ENCODE data around the gene MSI2. TPM values are rescaled to one million over a fixed set of nuclear protein-coding genes. Genes with fewer than 3 reads are reported as not detected.

MSI2 gene
- total RNA-seq, 6 experiments from 2014 or later: 12.0 to 22.6 (median 19.4) TPM

DNA sequence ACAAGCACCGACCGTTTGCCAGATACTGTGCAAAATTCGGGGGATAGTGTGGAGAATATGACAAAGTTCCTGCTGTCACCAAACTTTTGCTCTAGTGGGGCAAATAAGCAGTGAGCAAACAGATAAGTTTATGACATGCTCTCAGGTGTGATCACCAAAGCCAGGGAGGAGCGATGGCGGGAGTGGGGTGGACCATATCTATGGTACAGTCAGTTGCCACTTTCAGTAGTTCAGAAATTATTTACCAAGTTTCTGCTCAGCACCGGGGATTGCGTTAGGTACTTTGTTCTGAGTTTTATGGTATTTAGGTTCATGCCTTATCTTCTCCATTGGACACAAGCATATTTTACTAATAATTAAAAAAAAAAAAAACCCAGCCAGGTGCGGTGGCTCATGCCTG, 11.9 kb downstream of the MSI2 start:
- H3K4me1 ChIP-seq: no peaks in the 10 kb centered on the region
- WGBS (ENCODE audit: insufficient coverage, low coverage, low lambda C conversion rate, missing lambda C conversion rate): 94% methylated on average over 8 of the region's 8 CpGs
- no peaks in the 10 kb centered on the region for H3K9me3 ChIP-seq
- intact Hi-C loops (cut with DNase I): no loop called here
- no peak for ATAC-seq
- no peak overlapping the region for H3K4me3 ChIP-seq
- DNase-seq: no peak
- no peaks in the 10 kb centered on the region for H3K27me3 ChIP-seq
- no peak overlapping the region for H3K27ac ChIP-seq
- H3K36me3 ChIP-seq: peaks cover 0 to 3% (median 0%) of the 10 kb centered on the region in 4 donors
- no peak for TF ChIP-seq POLR2A (IDR thresholded peaks at IDR 0.05)
- no peak for TF ChIP-seq CTCF (IDR thresholded peaks at IDR 0.05)

DNA sequence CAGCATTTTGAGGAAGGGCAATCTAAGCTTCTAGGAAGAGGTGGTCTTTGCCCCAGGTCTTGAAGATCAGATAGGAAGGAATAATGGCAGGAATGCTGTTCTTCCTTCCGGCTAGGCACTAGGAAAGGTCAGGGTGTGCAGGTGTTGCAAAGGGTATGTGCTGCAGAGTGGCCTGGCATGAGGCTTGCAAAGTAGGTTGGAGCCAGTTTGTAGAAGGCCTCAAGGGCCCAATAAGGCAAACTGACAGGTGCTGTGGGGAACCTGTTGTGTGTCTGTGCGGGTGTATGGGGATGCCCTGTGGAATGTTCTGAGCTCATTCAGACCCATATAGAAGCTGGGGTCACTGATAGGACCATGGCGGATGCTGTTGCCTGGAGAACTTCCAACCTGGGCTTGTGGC, 12.7 kb downstream of the MSI2 start:
- intact Hi-C loops (cut with DNase I): no loop called here
- DNase-seq (no peak), ATAC-seq (no peak)
- Histone ChIP-seq H3K4me3 (no peak overlapping the region), H3K36me3 (peaks cover 0 to 3% (median 0%) of the 10 kb centered on the region in 4 donors), H3K4me1 (no peaks in the 10 kb centered on the region), H3K9me3 (no peaks in the 10 kb centered on the region), H3K27me3 (no peaks in the 10 kb centered on the region), H3K27ac (no peak overlapping the region)
- TF ChIP-seq CTCF (IDR thresholded peaks at IDR 0.05): no peak
- no CpG with 5 or more reads among the region's 3 CpGs for WGBS (ENCODE audit: insufficient coverage, low coverage, low lambda C conversion rate, missing lambda C conversion rate)

DNA sequence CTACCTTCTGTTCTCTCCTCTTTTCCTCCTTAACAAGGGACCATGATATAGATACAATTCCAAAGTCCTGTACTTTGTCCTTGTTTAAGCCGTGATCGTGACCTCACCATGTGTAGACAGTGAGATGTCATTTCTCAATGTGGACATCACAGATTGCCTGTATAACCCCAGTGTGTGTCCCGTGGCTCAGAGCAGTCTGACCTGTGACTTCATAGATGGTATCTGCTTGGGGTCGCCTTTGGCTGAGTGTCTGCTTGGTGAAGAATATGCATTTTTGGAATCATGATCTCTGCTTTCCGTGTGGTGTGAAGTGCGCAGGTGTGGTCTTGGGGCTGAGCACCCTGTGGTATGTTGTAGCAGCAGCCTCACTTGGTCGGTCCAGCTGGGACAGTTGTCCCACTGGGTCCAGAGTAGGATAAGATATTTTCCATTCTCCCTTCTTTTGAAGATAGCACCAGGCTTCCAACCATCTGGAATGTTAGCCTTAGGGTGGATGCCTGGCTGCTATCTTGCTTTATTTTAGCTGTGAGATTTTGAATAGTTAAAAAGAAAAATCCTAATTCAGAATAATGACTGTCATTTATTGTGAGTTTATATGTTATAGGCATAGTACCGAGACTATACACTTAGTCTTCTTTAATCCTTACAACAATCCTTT, 13.4 kb downstream of the MSI2 start:
- no peak for TF ChIP-seq CTCF (IDR thresholded peaks at IDR 0.05)
- no peak for TF ChIP-seq POLR2A (IDR thresholded peaks at IDR 0.05)
- no peak for DNase-seq
- no peak overlapping the region for H3K4me3 ChIP-seq
- peaks cover 0 to 4% (median 2%) of the 10 kb centered on the region in 4 donors for H3K36me3 ChIP-seq
- no peak overlapping the region for H3K27ac ChIP-seq
- H3K4me1 ChIP-seq: no peaks in the 10 kb centered on the region
- ATAC-seq: no peak
- no peaks in the 10 kb centered on the region for H3K9me3 ChIP-seq
- intact Hi-C loops (cut with DNase I): no loop called here
- no peaks in the 10 kb centered on the region for H3K27me3 ChIP-seq
- WGBS (ENCODE audit: insufficient coverage, low coverage, low lambda C conversion rate, missing lambda C conversion rate): 87% methylated on average over 7 of the region's 8 CpGs

GRCh38 chr17:57270801-57271245, 14.5 kb downstream of the MSI2 start:
- H3K36me3 ChIP-seq: peaks cover 0 to 4% (median 2%) of the 10 kb centered on the region in 4 donors
- TF ChIP-seq POLR2A (IDR thresholded peaks at IDR 0.05): no peak
- no peak for TF ChIP-seq CTCF (IDR thresholded peaks at IDR 0.05)
- H3K4me1 ChIP-seq: no peaks in the 10 kb centered on the region
- H3K27me3 ChIP-seq: no peaks in the 10 kb centered on the region
- intact Hi-C loops (cut with DNase I): no loop called here
- no peak for ATAC-seq
- WGBS (ENCODE audit: insufficient coverage, low coverage, low lambda C conversion rate, missing lambda C conversion rate): 70% methylated on average over 4 of the region's 7 CpGs
- no peaks in the 10 kb centered on the region for H3K9me3 ChIP-seq
- no peak for DNase-seq
- H3K27ac ChIP-seq: no peak overlapping the region
- H3K4me3 ChIP-seq: no peak overlapping the region

Data from right lobe of liver (tissue), 6 donors.